Sigmoid colon (tissue), 7 donors: ENCODE measurements around the gene ZNF608. TPM values are rescaled to one million over a fixed set of nuclear protein-coding genes. Genes with fewer than 3 reads are reported as not detected.

ENCODE experiments used
- DNase-seq: peaks from one replicate; pipeline ENCODE4 v3.0.0-alpha.2; 2019
- H3K27ac ChIP-seq, 4 donors: fragments of 200-600 bp; sonication (generic); one replicate each; pipeline ENCODE4 v1.5.1; 2016 to 2019; ENCODE audit warnings: mild to moderate bottlenecking in 1 of 4
- H3K27me3 ChIP-seq, 3 donors: fragments of 200-600 bp; sonication (generic); one replicate each; pipeline ENCODE4 v1.5.1; 2019; ENCODE audit warnings: mild to moderate bottlenecking in 1 of 3
- H3K36me3 ChIP-seq, 4 donors: fragments of 200-600 bp; sonication (generic); one replicate each; pipeline ENCODE4 v1.5.1; 2016 to 2019
- H3K4me1 ChIP-seq, 4 donors: fragments of 200-600 bp; sonication (generic); one replicate each; pipeline ENCODE4 v1.5.1; 2017 to 2019
- H3K4me3 ChIP-seq, 4 donors: fragments of 200-600 bp; sonication (generic); one replicate each; pipeline ENCODE4 v1.5.1; 2017 to 2019; ENCODE audit warnings: mild to moderate bottlenecking in 2 of 4, moderate library complexity in 1 of 4
- H3K9me3 ChIP-seq, 4 donors: fragments of 200-600 bp in 3 of 4; sonication (generic) in 3 of 4; one replicate each; pipeline versions ENCODE4 v1.5.1 to v1.6.1; 2013 to 2019
- EP300 ChIP-seq, 4 donors: sonication (generic); formaldehyde crosslinking; IDR thresholded peaks; one replicate each; pipeline ENCODE4 v1.6.1; 2017; ENCODE audit warnings: antibody characterized with exemption in 4 of 4
- POLR2A ChIP-seq, 2 donors: fragments of 450-650 bp; IDR thresholded peaks; one replicate each; pipeline ENCODE4 v1.6.1; 2016; ENCODE audit warnings: antibody characterized with exemption in 2 of 2, mild to moderate bottlenecking in 2 of 2, moderate library complexity in 2 of 2
- POLR2AphosphoS5 ChIP-seq, 4 donors: sonication (generic); formaldehyde crosslinking; IDR thresholded peaks; one replicate each; pipeline ENCODE4 v1.6.1; 2017; ENCODE audit warnings: antibody characterized with exemption in 4 of 4
- WGBS, 2 donors: extraction: QIAGEN DNeasy Blood & Tissue Kit; methylation state at CpG; one replicate each; pipeline ENCODE4 v1.1.7; 2013; 5-methylcytosine and 5-hydroxymethylcytosine counted together
- intact Hi-C: fragments of 100-400 bp; cut with DNase I; formaldehyde crosslinking; loops from one replicate; pipeline ENCODE4 v1.15.1; 2023
- polyA plus RNA-seq, 3 donors: library from polyadenylated mRNA; stranded (reverse); fragments of 200-250 nt; gene quantifications; one replicate each; pipeline ENCODE4 v1.2.3, GENCODE V29; 2013
- total RNA-seq, 4 donors: library from RNA; depleted of rRNA; stranded (reverse); fragments of >200 nt; gene quantifications; one replicate each; pipeline ENCODE4 v1.1.0, GENCODE V29; 2016
- TF ChIP-seq, protein P1 (sequence below), 4 experiments: fragments of 450-650 bp in 3 of 4; fragments of 200-600 bp in 1 of 4; IDR thresholded peaks; one replicate each; pipeline ENCODE4 v1.5.1; 2016 to 2019; ENCODE audit warnings: antibody characterized with exemption in 4 of 4, mild to moderate bottlenecking in 3 of 4, moderate library complexity in 2 of 4
- donor health status: healthy with polysubstance abuse.
- donor health status: Bipolar disorder and iron deficiency.
- donor health status: healthy.

Gene ZNF608
- total and polyA plus RNA-seq, 7 donors = 5.1 to 30.7 (median 17.9) TPM

DNA sequence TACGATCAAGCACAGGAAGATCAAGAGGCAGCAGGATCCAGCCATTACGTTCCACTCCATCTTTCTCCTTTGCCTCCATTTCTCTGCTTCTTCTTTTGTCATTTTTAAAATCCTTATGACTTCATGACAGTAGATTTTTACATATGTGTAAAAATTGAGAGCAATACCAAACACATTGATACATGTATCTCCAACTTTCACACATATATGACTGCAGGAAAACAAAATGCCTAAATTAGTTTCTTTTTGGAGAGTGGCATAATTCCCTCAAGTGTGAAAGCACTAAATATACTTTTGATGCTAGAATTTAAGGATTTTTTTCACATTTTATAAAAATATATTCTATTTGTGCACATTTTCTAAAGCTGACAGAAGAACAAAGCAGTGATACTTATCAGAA is 8.6 kb upstream of the ZNF608 start:
- no peaks in the 10 kb centered on the region for H3K27me3 ChIP-seq
- no peaks in the 10 kb centered on the region for H3K9me3 ChIP-seq
- no peak overlapping the region for H3K4me3 ChIP-seq
- no peaks in the 10 kb centered on the region for H3K4me1 ChIP-seq
- no peak for DNase-seq
- intact Hi-C loops = no loop called here
- no peaks in the 10 kb centered on the region for H3K36me3 ChIP-seq
- TF ChIP-seq POLR2AphosphoS5 (IDR thresholded peaks at IDR 0.05) (no peak), POLR2A (IDR thresholded peaks at IDR 0.05) (no peak), EP300 (IDR thresholded peaks at IDR 0.05) (no peak)
- TF ChIP-seq, protein P1, sequence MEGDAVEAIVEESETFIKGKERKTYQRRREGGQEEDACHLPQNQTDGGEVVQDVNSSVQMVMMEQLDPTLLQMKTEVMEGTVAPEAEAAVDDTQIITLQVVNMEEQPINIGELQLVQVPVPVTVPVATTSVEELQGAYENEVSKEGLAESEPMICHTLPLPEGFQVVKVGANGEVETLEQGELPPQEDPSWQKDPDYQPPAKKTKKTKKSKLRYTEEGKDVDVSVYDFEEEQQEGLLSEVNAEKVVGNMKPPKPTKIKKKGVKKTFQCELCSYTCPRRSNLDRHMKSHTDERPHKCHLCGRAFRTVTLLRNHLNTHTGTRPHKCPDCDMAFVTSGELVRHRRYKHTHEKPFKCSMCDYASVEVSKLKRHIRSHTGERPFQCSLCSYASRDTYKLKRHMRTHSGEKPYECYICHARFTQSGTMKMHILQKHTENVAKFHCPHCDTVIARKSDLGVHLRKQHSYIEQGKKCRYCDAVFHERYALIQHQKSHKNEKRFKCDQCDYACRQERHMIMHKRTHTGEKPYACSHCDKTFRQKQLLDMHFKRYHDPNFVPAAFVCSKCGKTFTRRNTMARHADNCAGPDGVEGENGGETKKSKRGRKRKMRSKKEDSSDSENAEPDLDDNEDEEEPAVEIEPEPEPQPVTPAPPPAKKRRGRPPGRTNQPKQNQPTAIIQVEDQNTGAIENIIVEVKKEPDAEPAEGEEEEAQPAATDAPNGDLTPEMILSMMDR (IDR thresholded peaks at IDR 0.05) = no peak
- no peak overlapping the region for H3K27ac ChIP-seq
- WGBS, 2 donors = 77 to 89% methylated on average over 2 of the region's 2 CpGs

DNA sequence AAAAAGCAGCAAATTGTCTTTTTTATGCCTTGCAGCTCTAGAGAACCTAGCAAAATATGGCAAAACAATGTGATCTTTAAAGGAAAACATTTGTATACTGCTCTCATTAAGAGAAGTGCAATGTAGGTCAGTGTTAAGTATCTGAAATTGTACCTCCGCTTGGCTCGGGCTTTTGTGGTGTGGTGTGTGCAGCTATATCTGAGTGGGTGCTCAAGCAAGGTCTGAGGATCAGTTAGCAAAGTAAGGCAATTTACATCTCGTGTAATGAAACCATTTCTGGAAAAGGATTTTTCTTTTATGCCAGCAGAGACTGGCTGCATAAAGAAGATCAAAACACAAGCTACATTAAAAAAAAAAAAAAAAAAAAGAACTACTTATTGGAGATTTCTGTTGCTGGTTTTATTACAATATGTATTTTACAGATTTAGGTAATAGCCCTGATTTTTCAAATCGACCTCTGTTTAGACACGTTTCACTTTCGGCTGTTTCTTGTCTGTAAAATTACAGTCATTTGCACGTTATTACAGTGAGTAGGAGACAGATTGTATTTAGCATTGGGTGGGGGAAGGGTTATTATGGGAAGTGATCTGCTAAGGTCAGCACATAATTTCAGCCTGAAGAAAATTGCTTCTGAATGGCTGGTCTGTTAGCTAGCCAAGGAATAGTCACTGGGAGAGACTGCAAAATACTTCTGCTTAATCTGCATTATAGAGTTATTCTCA is 7.9 kb upstream of the ZNF608 start:
- no peak overlapping the region for H3K4me3 ChIP-seq
- WGBS, 2 donors = 34 to 65% methylated on average over 7 of the region's 7 CpGs
- no peaks in the 10 kb centered on the region for H3K36me3 ChIP-seq
- no peaks in the 10 kb centered on the region for H3K9me3 ChIP-seq
- H3K27me3 ChIP-seq = no peaks in the 10 kb centered on the region
- intact Hi-C loops = no loop called here
- no peak overlapping the region for H3K27ac ChIP-seq
- TF ChIP-seq EP300 (IDR thresholded peaks at IDR 0.05) = no peak
- no peak for TF ChIP-seq POLR2A (IDR thresholded peaks at IDR 0.05)
- TF ChIP-seq, protein P1 (IDR thresholded peaks at IDR 0.05) = no peak
- TF ChIP-seq POLR2AphosphoS5 (IDR thresholded peaks at IDR 0.05) = no peak
- no peak for DNase-seq
- peaks cover 0 to 5% (median 3%) of the 10 kb centered on the region in 4 donors for H3K4me1 ChIP-seq

DNA sequence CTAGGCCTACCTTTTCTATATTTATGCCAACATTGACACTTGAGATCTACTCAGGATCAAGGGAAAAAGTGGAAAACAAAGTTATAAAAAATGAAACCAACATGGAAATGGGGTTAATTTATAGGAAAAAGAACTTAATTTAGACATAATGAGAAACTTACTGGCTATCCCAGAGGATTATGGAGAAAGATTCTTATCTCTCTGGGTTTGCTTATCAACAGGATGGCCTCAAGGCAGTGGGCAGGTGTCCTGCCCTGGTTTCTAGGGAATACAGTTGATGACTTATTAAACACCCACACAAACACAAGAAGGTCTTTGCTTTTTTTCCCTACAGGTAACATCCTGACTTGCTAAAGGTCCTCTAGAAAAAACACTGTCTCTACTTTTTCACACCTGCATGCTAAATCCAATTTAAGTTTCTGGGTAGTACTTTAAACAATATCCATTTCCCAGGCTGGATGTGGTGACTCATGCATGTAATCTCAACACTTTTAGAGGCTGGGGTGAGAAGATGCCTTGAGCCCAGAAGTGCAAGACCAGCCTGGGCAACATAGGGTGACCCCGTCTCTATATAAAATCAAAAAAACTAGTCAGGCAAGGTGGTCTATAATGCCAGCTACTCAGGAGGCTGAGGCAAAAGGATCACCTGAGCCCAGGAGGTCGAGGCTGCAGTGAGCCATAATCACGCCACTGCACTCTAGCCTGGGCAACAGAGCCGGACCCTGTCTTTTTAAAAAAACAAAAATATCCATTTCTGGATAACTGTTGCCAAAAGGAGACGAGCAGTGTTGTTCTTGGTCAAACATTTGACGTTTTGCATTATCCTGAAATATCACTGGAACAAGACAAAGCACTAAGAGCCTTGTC is 6.6 kb upstream of the ZNF608 start:
- intact Hi-C loops = no loop called here
- H3K27ac ChIP-seq = no peak overlapping the region
- no peaks in the 10 kb centered on the region for H3K9me3 ChIP-seq
- H3K4me3 ChIP-seq = no peak overlapping the region
- no peak for DNase-seq
- no peaks in the 10 kb centered on the region for H3K36me3 ChIP-seq
- WGBS, 2 donors = 92 to 94% methylated on average over 6 of the region's 6 CpGs
- peaks cover 0 to 7% (median 3%) of the 10 kb centered on the region in 4 donors for H3K4me1 ChIP-seq
- no peaks in the 10 kb centered on the region for H3K27me3 ChIP-seq
- TF ChIP-seq, protein P1 (IDR thresholded peaks at IDR 0.05) = no peak
- TF ChIP-seq POLR2A (IDR thresholded peaks at IDR 0.05) (no peak), POLR2AphosphoS5 (IDR thresholded peaks at IDR 0.05) (no peak), EP300 (IDR thresholded peaks at IDR 0.05) (no peak)

DNA sequence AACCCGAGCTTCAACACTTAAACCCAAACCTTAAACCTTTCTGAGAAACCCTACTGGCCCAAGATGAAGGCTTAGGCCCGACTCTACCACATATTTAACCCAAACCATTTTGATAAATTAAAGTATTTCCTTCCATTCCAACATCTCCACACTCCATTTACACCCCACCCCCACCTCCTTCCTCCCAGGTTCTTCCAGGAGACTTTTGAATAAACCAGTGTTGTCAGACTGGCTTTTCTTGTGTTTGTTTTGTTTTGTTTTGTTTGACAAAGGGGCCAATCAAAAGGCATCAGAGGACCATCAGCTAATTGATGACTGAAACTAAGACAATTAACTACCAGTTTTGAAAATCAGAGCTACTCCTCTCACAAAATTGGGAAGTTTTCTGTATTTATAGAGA is 4.6 kb upstream of the ZNF608 start:
- intact Hi-C loops = no loop called here
- H3K27ac ChIP-seq = no peak overlapping the region
- H3K4me3 ChIP-seq = no peak overlapping the region
- H3K27me3 ChIP-seq = no peaks in the 10 kb centered on the region
- WGBS, 2 donors = 83 to 91% methylated on average over 2 of the region's 2 CpGs
- no peak for TF ChIP-seq POLR2A (IDR thresholded peaks at IDR 0.05)
- TF ChIP-seq, protein P1 (IDR thresholded peaks at IDR 0.05) = no peak
- no peak for TF ChIP-seq POLR2AphosphoS5 (IDR thresholded peaks at IDR 0.05)
- TF ChIP-seq EP300 (IDR thresholded peaks at IDR 0.05) = no peak
- H3K9me3 ChIP-seq = no peaks in the 10 kb centered on the region
- no peaks in the 10 kb centered on the region for H3K36me3 ChIP-seq
- DNase-seq = no peak
- H3K4me1 ChIP-seq = peaks cover 0 to 7% (median 3%) of the 10 kb centered on the region in 4 donors
